ENCODE data around the gene SOX6.

DNA sequence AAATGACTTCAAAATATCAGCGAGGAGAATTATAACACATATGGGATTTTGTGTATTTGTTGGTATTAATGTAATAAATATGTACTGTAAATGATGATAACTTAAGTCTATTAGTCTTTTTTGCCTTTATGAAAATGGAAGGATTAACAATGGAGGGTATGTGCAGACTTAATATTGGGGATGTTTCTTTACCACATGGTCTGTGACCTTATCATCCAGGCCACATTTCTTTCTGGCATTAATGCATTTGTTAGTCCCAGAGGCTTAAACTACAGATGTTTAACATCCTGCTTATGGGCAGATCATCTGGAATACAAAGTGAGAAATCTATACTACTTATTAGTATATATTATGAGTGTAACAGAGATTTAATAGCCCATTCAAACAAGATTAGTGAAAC is 64.6 kb downstream of the SOX6 start:
- no peak for TF ChIP-seq CTCF (conservative IDR thresholded peaks at IDR 0.05; ENCODE audit: low read depth in 2 of 2)
- TF ChIP-seq POLR2AphosphoS5 (IDR thresholded peaks at IDR 0.05; ENCODE audit: low read depth): no peak
- no peak for TF ChIP-seq REST (IDR thresholded peaks at IDR 0.05; ENCODE audit: unreplicated experiment)
- no peak for TF ChIP-seq CREB1 (CRISPR knock-in tag; IDR thresholded peaks at IDR 0.05; ENCODE audit: low read depth)
- TF ChIP-seq, protein P1, sequence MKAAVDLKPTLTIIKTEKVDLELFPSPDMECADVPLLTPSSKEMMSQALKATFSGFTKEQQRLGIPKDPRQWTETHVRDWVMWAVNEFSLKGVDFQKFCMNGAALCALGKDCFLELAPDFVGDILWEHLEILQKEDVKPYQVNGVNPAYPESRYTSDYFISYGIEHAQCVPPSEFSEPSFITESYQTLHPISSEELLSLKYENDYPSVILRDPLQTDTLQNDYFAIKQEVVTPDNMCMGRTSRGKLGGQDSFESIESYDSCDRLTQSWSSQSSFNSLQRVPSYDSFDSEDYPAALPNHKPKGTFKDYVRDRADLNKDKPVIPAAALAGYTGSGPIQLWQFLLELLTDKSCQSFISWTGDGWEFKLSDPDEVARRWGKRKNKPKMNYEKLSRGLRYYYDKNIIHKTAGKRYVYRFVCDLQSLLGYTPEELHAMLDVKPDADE (IDR thresholded peaks at IDR 0.05): no peak
- TF ChIP-seq EZH2 (IDR thresholded peaks at IDR 0.05; ENCODE audit: low read depth, unreplicated experiment): no peak
- TF ChIP-seq NANOG (IDR thresholded peaks at IDR 0.05; ENCODE audit: borderline replicate concordance): no peak
- no peak for TF ChIP-seq STAT1 (IDR thresholded peaks at IDR 0.05; ENCODE audit: unreplicated experiment)
- no peak for TF ChIP-seq JUNB (IDR thresholded peaks at IDR 0.05; ENCODE audit: unreplicated experiment)
- no peak for TF ChIP-seq EZH2phosphoT487 (IDR thresholded peaks at IDR 0.05; ENCODE audit: unreplicated experiment)
- no peak for TF ChIP-seq ZNF114 (CRISPR knock-in tag; IDR thresholded peaks at IDR 0.05)
- TF ChIP-seq ZNF462 (CRISPR knock-in tag; IDR thresholded peaks at IDR 0.05): no peak
- no peak for TF ChIP-seq ZNF331 (CRISPR knock-in tag; IDR thresholded peaks at IDR 0.05; ENCODE audit: low read depth)

Data from GM23338 (cell line).